ENCODE results near the gene PLD1.

DNA sequence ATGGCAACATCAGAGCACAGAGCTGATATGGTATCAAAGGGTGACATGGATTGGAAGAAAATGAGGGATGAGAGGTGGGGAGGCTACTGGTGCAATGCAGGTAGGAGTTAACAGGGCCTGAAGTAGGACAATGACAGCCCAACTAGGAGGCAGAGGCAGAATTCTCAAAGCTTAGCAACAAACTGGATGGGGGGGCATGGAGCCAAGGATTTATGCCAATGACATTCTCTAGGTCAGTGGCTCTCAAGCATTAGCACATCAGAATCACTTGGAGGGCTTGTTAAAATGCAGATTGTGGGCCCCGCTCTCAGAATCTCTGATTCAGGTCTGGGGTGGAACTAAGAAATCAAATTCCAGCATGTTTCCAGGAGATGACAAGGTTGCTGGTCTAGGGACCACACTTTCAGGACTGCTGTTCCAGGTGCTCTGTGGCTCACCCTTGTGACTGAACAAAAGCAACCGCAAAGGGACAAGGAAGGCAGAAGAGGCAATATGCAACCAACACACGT is 252.0 kb downstream of the PLD1 start:
- TF ChIP-seq, protein P1, sequence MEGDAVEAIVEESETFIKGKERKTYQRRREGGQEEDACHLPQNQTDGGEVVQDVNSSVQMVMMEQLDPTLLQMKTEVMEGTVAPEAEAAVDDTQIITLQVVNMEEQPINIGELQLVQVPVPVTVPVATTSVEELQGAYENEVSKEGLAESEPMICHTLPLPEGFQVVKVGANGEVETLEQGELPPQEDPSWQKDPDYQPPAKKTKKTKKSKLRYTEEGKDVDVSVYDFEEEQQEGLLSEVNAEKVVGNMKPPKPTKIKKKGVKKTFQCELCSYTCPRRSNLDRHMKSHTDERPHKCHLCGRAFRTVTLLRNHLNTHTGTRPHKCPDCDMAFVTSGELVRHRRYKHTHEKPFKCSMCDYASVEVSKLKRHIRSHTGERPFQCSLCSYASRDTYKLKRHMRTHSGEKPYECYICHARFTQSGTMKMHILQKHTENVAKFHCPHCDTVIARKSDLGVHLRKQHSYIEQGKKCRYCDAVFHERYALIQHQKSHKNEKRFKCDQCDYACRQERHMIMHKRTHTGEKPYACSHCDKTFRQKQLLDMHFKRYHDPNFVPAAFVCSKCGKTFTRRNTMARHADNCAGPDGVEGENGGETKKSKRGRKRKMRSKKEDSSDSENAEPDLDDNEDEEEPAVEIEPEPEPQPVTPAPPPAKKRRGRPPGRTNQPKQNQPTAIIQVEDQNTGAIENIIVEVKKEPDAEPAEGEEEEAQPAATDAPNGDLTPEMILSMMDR (IDR thresholded peaks at IDR 0.05): no peak
- no peak for TF ChIP-seq POLR2A (IDR thresholded peaks at IDR 0.05)

All from right lobe of liver (tissue), 4 donors.